Adipocyte (in vitro differentiated cells): ENCODE measurements around the gene HS6ST2.

Source experiments
- DNase-seq: peaks from one replicate; pipeline ENCODE4 v3.0.0-alpha.2; 2015; ENCODE audit warnings: low read depth
- H3K27me3 ChIP-seq: replicated peaks from 2 replicates; pipeline ENCODE4 v1.7.0; 2013; ENCODE audit warnings: mild to moderate bottlenecking, low read length, moderate library complexity; ENCODE audit not compliant: control insufficient read depth, insufficient read depth
- H3K36me3 ChIP-seq: 2 replicates; pipeline ENCODE4 v1.7.0; 2013; ENCODE audit warnings: low read length, mild to moderate bottlenecking, moderate library complexity; ENCODE audit not compliant: control insufficient read depth, insufficient read depth, severe bottlenecking
- H3K4me1 ChIP-seq: 2 replicates; pipeline ENCODE4 v1.7.0; 2013; ENCODE audit warnings: mild to moderate bottlenecking, low read length, moderate library complexity; ENCODE audit not compliant: control insufficient read depth, insufficient read depth
- H3K4me3 ChIP-seq: 2 replicates; pipeline ENCODE4 v1.7.0; 2013; ENCODE audit warnings: mild to moderate bottlenecking, low read length, moderate library complexity
- H3K9ac ChIP-seq: 2 replicates; pipeline ENCODE4 v1.7.0; 2013; ENCODE audit warnings: mild to moderate bottlenecking, low read length, moderate library complexity
- H3K9me3 ChIP-seq: 2 replicates; pipeline ENCODE4 v1.7.0; 2013; ENCODE audit warnings: mild to moderate bottlenecking, low read length, moderate library complexity; ENCODE audit not compliant: control insufficient read depth

The HS6ST2 gene

DNA sequence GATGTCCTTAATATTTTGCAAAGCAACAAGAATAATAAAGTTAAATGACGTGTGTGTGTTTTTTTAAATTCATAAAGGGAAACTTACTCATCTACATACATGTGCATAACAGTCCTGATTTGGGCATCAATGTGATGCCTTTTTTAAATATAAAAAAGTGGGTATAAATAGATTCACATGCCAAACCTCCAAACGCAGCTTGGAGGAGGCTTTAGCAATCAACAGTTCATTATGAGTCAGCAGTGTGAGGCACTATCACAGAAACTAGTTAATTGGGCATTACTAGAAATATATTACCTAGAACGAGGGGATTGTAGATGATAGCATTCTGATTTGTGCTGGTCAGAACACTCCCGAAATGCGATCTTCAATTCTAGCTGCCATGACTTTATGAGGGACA, 115.1 kb downstream of the HS6ST2 start:
- no peak for DNase-seq

GRCh38 chrX:132842460-132843238, 115.8 kb downstream of the HS6ST2 start:
- Histone ChIP-seq H3K27me3 (peaks cover 35% of the 10 kb centered on the region), H3K4me3 (no peak overlapping the region)
- DNase-seq: no peak

More for the DNA sequence above, 115.1 kb downstream of the HS6ST2 start:
- Histone ChIP-seq H3K4me3 (no peak overlapping the region), H3K27me3 (peaks cover 33% of the 10 kb centered on the region), H3K4me1 (no peaks in the 10 kb centered on the region), H3K9ac (no peak overlapping the region), H3K9me3 (no peaks in the 10 kb centered on the region), H3K36me3 (no peaks in the 10 kb centered on the region)

DNA sequence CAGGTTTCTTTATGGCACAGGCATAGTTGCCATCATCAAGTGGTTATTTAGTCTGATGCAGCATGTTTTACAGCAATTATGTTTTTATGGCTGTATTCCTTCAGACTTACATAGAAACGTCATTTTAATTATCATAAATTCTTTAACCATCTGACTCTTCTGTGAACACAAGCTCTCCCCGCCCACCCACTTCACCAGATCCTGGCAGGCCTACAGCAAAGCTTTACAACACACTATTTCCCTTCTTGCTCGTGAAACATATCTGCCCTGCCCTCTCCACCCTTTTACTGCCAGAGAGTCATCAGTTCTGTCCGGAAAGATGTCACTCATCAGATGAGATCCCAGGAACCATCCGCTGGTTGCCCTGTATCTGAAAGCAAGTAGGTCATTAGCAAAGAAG, 120.5 kb downstream of the HS6ST2 start:
- Histone ChIP-seq H3K4me3 (no peak overlapping the region), H3K27me3 (peaks cover 47% of the 10 kb centered on the region)
- no peak for DNase-seq

More at GRCh38 chrX:132842460-132843238, 115.8 kb downstream of the HS6ST2 start:
- H3K9me3 ChIP-seq: no peaks in the 10 kb centered on the region
- H3K9ac ChIP-seq: no peak overlapping the region
- no peaks in the 10 kb centered on the region for H3K36me3 ChIP-seq
- H3K4me1 ChIP-seq: no peaks in the 10 kb centered on the region

GRCh38 chrX:132837126-132837525, 121.3 kb downstream of the HS6ST2 start:
- Histone ChIP-seq H3K4me1 (no peaks in the 10 kb centered on the region), H3K9ac (no peak overlapping the region), H3K36me3 (no peaks in the 10 kb centered on the region), H3K27me3 (peaks cover 39% of the 10 kb centered on the region), H3K9me3 (no peaks in the 10 kb centered on the region), H3K4me3 (no peak overlapping the region)
- no peak for DNase-seq

More for the DNA sequence above, 120.5 kb downstream of the HS6ST2 start:
- Histone ChIP-seq H3K9me3 (no peaks in the 10 kb centered on the region), H3K36me3 (no peaks in the 10 kb centered on the region), H3K9ac (no peak overlapping the region), H3K4me1 (no peaks in the 10 kb centered on the region)

- H3K9ac ChIP-seq: no peak overlapping the region
- H3K4me3 ChIP-seq: no peak overlapping the region
- H3K4me1 ChIP-seq: no peaks in the 10 kb centered on the region
- no peak for DNase-seq
- H3K36me3 ChIP-seq: no peaks in the 10 kb centered on the region
- peaks cover 35% of the 10 kb centered on the region for H3K27me3 ChIP-seq
- no peaks in the 10 kb centered on the region for H3K9me3 ChIP-seq
Measured at GRCh38 chrX:132836471-132836870, 122.0 kb downstream of the HS6ST2 start.

DNA sequence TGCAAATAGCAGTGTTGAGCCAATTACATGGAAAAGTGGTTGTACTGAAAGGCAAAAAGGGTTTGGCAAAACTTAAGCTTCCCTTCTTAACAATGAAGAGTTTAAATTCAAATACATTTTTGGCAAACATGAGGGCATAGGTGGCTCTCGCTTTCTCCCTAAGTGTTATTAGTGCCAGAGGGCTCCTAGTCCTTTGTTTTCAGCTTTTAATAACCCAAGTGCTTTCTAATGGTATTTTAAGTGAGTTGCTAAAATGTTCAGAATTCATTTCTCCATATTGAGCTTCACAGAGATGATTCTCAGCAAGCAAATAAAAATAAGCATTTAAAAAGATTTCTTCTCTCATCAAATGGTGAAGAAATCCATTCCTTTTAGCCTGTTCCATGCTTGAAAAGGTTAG, 123.7 kb downstream of the HS6ST2 start:
- no peak for DNase-seq
- H3K9ac ChIP-seq: no peak overlapping the region

DNA sequence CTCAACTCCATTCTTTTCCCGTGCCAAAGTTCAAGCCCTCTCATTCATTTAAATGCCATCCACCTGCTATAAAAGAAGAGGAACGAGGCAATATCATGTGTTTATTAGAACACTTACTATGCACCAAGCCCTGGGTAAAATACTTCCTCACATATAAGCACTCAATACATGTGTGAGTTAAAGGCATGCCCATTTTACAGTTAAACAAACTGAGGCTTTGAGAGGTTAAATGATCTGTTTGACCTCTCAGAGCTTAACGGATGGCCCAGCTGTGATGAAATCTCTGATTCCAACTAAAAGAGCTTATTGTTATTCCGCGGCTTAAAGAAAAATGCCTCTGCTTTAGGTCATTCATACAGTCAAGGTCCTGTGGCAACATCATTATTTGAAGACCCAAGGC, 124.3 kb downstream of the HS6ST2 start:
- H3K4me1 ChIP-seq: no peaks in the 10 kb centered on the region
- no peaks in the 10 kb centered on the region for H3K36me3 ChIP-seq
- no peak overlapping the region for H3K4me3 ChIP-seq
- no peaks in the 10 kb centered on the region for H3K9me3 ChIP-seq
- no peak for DNase-seq
- no peak overlapping the region for H3K9ac ChIP-seq
- H3K27me3 ChIP-seq: peaks cover 46% of the 10 kb centered on the region

More for the DNA sequence above, 123.7 kb downstream of the HS6ST2 start:
- no peaks in the 10 kb centered on the region for H3K9me3 ChIP-seq
- peaks cover 42% of the 10 kb centered on the region for H3K27me3 ChIP-seq
- H3K4me1 ChIP-seq: no peaks in the 10 kb centered on the region
- H3K4me3 ChIP-seq: no peak overlapping the region
- H3K36me3 ChIP-seq: no peaks in the 10 kb centered on the region

DNA sequence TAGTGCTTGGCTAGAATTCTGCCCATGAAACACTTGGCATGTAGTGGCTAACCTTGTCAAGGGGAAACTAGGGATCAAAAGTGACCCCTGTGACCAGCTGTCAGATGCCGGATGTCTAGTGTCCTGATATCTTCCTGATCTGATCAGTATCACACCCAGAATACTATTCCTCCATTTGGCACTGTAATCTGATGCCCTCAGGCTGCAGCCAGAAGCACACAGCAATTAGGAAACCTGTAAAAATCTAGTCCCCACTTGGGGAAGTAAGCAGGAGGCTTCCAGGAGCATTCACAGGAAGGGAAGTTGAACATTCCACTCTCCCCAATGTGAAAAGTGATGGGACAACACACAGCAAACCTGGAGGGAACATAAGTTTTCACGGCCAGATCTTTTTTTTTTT, 125.1 kb downstream of the HS6ST2 start:
- DNase-seq: no peak
- no peak overlapping the region for H3K9ac ChIP-seq

GRCh38 chrX:132831336-132831973, 127.0 kb downstream of the HS6ST2 start:
- Histone ChIP-seq H3K36me3 (no peaks in the 10 kb centered on the region), H3K27me3 (peaks cover 50% of the 10 kb centered on the region), H3K4me1 (no peaks in the 10 kb centered on the region), H3K9me3 (no peaks in the 10 kb centered on the region), H3K4me3 (no peak overlapping the region), H3K9ac (no peak overlapping the region)
- DNase-seq: no peak

More for the DNA sequence above, 125.1 kb downstream of the HS6ST2 start:
- Histone ChIP-seq H3K9me3 (no peaks in the 10 kb centered on the region), H3K4me1 (no peaks in the 10 kb centered on the region), H3K4me3 (no peak overlapping the region), H3K27me3 (peaks cover 46% of the 10 kb centered on the region), H3K36me3 (no peaks in the 10 kb centered on the region)

GRCh38 chrX:132822634-132823012, 135.8 kb downstream of the HS6ST2 start:
- DNase-seq: no peak
- H3K4me3 ChIP-seq: no peak overlapping the region

DNA sequence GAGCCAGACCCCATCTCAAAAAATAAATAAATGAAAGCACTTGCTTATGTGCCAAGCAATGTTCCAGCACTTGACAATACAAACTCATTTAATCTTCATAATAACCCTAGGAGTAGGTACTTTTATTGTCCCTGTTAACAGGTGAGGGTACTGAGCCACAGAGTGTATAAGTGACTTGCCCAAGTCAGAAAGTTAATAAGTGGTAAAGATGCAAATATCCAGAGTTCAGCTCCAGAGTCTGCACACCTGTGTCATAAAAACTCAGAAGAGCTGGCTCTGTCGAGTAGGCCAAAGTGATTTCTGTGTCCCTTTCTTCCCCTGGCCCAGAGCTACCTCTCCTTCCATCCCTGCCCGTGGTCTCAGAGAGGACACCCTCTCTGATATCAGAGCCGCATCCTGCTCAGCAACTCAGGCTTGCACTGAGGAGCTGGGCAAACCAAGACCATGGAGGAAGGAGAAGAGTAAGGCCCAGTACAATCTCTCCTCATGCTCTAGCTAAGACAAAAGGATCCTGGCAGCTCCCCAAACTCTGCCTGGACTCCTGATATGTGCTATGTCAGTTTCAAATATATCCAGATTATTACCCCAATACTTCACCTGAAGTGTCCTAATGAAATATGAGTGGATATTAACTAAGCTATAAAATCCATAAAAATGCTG, 136.3 kb downstream of the HS6ST2 start:
- H3K9ac ChIP-seq: no peak overlapping the region
- no peaks in the 10 kb centered on the region for H3K9me3 ChIP-seq
- no peaks in the 10 kb centered on the region for H3K4me1 ChIP-seq
- DNase-seq: no peak
- peaks cover 35% of the 10 kb centered on the region for H3K27me3 ChIP-seq
- no peaks in the 10 kb centered on the region for H3K36me3 ChIP-seq
- H3K4me3 ChIP-seq: no peak overlapping the region

More at GRCh38 chrX:132822634-132823012, 135.8 kb downstream of the HS6ST2 start:
- Histone ChIP-seq H3K9me3 (no peaks in the 10 kb centered on the region), H3K9ac (no peak overlapping the region), H3K4me1 (no peaks in the 10 kb centered on the region), H3K27me3 (peaks cover 33% of the 10 kb centered on the region), H3K36me3 (no peaks in the 10 kb centered on the region)
